ENCODE results near the gene DBN1. TPM values are rescaled to one million over a fixed set of nuclear protein-coding genes. Genes with fewer than 3 reads are reported as not detected.

Gene DBN1
- polyA plus RNA-seq, 4 donors = 180 to 210 (median 185) TPM

GRCh38 chr5:177457852-177458681 lies 15.4 kb downstream of the DBN1 start:
- DNase-seq (ENCODE audit: low read depth in 4 of 4, low spot score in 3 of 4) = no peak

- DNase-seq (ENCODE audit: low read depth in 4 of 4, low spot score in 3 of 4) = peak in 3 of 4 donors; percentile 71 to 91 (median 80)
Observed at GRCh38 chr5:177456976-177457851, 16.2 kb downstream of the DBN1 start.

GRCh38 chr5:177456591-177456964 lies 16.9 kb downstream of the DBN1 start:
- DNase-seq (ENCODE audit: low read depth in 4 of 4, low spot score in 3 of 4) = no peak

DNA sequence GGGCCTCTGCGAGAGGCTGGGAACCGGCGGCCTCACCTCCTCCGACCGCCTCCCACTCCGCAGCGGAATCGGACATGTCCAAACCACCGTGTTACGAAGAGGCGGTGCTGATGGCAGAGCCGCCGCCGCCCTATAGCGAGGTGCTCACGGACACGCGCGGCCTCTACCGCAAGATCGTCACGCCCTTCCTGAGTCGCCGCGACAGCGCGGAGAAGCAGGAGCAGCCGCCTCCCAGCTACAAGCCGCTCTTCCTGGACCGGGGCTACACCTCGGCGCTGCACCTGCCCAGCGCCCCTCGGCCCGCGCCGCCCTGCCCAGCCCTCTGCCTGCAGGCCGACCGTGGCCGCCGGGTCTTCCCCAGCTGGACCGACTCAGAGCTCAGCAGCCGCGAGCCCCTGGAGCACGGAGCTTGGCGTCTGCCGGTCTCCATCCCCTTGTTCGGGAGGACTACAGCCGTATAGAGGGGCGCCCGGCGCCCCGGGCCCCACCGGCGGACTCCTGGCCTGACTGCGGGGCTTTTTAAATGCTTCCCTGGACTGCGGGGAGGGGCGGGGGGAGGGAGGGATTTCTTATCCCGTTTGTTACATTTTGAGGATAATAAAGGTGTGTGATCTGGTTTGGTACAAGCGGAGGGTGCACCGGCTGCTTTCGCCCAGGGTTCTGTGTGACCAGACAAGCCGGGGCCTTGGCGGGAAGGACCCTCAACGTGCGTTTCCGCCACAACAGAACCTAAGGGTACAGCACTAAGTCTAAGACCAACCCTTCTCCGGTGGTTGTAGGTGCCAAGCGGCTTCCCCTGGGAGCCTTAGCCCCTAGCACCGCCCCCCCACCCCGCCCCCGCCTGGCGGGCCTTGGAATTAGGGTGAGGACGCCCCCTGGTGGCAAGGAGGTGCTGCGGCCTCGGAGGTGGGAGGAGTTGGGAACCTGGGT lies 17.5 kb downstream of the DBN1 start:
- peak in 3 of 4 donors; percentile 77 to 86 (median 80) for DNase-seq (ENCODE audit: low read depth in 4 of 4, low spot score in 3 of 4)

GRCh38 chr5:177455036-177455660 lies 18.3 kb downstream of the DBN1 start:
- no peak for DNase-seq (ENCODE audit: low read depth in 4 of 4, low spot score in 3 of 4)

- DNase-seq (ENCODE audit: low read depth in 4 of 4, low spot score in 3 of 4) = peak in 3 of 4 donors; percentile 57 to 83 (median 80)
Observed at GRCh38 chr5:177454397-177455035, 18.9 kb downstream of the DBN1 start.

DNA sequence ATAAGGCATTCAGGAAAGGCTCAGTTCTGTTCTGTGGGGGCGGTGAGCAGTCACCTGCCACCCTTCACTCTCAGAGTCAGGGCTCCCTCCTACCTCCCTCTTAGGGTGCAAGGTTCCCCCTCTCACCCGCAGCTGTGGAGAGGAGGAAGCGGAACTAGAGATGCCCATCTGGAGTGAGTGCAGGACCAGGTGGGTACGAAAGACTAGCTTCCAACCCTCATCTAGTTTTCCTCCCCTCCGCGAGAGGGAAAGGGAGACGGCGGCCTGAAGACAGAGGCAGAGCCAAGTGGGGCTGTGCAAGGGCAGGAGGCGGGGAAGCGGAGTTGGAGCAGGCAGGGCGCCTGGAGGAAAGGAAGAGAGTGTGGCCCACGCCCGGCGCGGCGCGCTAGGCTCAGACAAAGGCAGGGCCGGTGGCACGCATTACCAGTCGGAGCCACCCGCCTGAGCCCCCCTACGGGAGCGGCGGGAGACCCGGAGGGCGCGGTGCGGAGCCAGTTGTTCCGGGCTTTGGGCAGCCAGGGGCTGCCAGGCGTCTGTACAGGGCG lies 19.5 kb downstream of the DBN1 start:
- no peak for DNase-seq (ENCODE audit: low read depth in 4 of 4, low spot score in 3 of 4)

DNA sequence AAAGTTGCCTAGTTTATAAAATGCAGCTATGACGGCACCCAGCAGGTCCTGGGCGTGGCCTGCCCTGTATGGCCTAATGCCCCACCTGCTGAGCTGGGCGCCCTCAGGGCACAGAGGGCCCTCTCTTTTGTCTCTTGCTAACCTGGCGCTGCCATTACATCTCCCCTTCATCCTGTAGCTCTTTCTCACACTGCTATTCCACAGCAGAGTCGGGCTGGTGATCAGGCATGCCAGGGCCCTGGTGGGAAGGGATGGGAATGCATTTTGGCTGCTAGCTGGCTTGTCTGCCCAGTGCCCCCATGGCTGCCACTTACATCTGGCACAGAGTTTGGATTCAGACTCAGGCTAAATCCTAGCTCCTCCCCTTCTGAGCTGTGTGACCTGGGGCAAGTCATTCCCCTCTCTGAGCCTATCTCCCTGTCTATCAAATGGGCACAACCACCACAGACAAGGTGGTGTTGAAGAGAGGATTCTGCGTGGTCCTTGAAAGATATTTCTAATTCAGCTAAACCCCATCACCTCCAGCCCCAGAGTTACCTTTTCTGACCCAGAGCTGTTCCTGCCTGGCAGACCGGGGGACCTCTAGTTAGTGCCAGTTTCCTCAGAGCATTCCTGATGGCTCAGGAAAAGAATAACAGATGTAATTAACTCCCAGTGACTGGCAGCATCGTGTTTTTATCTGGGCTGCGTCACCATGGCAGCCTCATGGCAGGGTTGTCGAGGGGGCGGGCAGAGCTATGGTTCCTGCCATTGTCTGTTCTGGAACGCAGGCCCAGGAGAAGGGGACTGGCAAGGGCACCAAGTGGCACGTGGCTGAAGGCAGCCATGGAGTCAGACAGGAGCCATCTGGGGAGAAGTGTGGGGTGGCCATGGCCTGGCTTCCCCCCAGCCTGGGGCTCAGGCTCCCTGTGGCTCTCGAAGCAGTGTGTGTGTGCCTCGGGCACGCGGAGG lies 20.5 kb downstream of the DBN1 start:
- DNase-seq (ENCODE audit: low read depth in 4 of 4, low spot score in 3 of 4) = no peak

GRCh38 chr5:177450667-177451424 lies 22.6 kb downstream of the DBN1 start:
- DNase-seq (ENCODE audit: low read depth in 4 of 4, low spot score in 3 of 4) = no peak

DNA sequence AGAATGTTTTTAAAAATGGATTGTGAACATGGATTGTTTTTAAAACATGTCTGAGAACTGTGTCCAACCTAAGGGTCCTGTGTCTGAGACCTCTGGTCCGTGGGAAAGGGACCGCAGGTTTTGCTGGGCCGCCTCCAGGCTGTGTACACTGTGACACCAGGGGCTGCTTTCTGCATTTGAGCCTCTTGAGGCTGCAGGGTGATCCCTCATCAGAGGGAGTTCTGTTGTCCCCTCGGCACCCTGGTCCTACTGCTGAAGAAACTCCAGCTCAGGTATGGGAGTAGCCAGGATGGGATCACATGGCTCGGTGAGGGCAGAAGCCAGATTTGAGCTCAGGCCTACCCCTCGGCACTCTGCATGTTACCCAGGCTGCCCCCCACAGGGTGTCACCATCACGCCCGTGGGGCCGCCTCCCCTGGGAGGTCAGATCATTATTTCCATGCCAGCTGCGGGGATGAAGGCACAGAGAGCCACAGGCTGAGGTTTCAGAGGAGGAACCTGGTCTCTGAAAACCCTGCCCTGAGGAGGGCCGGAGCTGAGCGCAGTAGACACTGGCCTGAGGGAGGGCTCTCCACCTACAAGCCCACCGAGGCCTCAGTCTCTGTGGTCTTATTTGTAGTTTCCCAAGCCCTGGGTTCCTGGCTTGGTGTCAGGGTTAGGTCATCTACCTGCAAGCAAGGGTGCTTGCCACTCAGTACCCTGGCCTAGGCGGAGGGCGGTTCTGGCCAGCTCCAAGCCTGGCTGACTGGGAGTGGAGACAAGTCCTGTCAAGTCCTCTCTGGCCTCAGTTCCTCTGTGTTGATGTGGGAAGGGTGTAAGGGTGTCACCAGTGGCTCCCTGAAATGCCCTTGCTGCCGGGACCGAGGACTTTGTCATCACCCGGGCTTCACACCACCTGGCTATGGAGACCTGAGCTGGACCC lies 24.0 kb downstream of the DBN1 start:
- DNase-seq (ENCODE audit: low read depth in 4 of 4, low spot score in 3 of 4) = no peak

DNA sequence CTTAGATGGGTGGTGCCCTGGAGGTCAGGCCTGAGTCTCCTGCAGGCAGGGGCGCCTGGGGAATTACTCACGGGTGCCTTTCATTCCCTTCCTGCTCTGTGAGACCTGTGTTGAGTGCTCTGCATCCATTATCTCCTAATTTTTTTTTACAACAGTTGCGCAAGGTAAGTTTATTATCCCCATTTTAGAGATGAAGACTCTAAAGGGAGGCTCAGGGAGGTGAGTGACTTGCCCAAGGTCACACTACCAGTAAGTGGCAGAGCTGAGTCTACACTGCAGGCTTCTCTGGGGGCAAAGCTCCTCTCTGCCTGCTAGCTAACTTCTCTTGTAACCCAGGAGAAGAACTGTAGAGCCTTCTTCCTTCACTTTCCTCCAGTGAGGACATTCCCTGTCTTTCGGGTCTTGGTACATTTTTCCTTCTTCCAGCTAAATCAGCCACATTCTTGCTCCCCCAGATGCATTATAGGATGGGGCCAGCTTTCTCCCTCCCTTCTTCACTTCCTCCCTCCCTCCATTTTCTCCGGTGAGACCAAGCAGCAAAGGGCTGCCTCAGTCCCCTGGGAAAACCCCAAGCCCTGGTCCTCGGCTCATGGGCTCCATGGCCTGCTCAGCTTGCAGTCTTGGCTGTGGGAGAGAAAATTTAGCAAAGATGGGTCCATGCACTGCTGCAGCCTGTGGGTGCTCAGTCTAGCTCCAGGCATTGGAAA lies 25.0 kb downstream of the DBN1 start:
- DNase-seq (ENCODE audit: low read depth in 4 of 4, low spot score in 3 of 4) = no peak

- no peak for DNase-seq (ENCODE audit: low read depth in 4 of 4, low spot score in 3 of 4)
Observed at GRCh38 chr5:177447611-177448243, 25.7 kb downstream of the DBN1 start.

- no peak for DNase-seq (ENCODE audit: low read depth in 4 of 4, low spot score in 3 of 4)
Observed at GRCh38 chr5:177447066-177447610, 26.3 kb downstream of the DBN1 start.

- peak in 1 of 4 donors; percentile 25 for DNase-seq (ENCODE audit: low read depth in 4 of 4, low spot score in 3 of 4)
Observed at GRCh38 chr5:177446200-177447065, 27.0 kb downstream of the DBN1 start, which contains the start of gene PRR7. TSS of gene PRR7 (plus strand) at chr5:177446814. CDS start at chr5:177455068, 8,254 bp downstream.

Measured in left renal pelvis (tissue), 4 donors.